B cell (primary cell): ENCODE results near the gene KNOP1. TPM values are rescaled to one million over a fixed set of nuclear protein-coding genes. Genes with fewer than 3 reads are reported as not detected.

ENCODE experiments used
- ATAC-seq: fragments of 200-7000 bp; cut with Tn5 transposase; one replicate; pipeline ENCODE4 v1.10.0; 2021; ENCODE audit warnings: low read depth, mild to moderate bottlenecking, moderate number of reproducible peaks, moderate library complexity
- CTCF ChIA-PET: fragments of 350-600 bp; sonication (Branson Sonifier 250); formaldehyde crosslinking; loops from one replicate; lab custom pipeline; 2021; ENCODE audit warnings: antibody characterized with exemption, inconsistent platforms; lab: Charles Lee
- POLR2A ChIA-PET: fragments of 350-600 bp; sonication (Branson Sonifier 250); formaldehyde crosslinking; loops from one replicate; lab custom pipeline; 2021; ENCODE audit warnings: antibody characterized with exemption; lab: Charles Lee
- DNase-seq: peaks from one replicate; pipeline ENCODE4 v3.0.0; 2013
- H2AFZ ChIP-seq: 2 replicates; pipeline ENCODE4 v1.6.1; 2012; ENCODE audit warnings: mild to moderate bottlenecking, low read depth, low read length; ENCODE audit not compliant: insufficient read depth, poor library complexity, severe bottlenecking
- H3K27ac ChIP-seq, 2 donors: 1 replicate in 1 of 2; 2 replicates in 1 of 2; pipeline ENCODE4 v1.5.1; 2012 to 2013; ENCODE audit warnings: low read length in 2 of 2, mild to moderate bottlenecking in 2 of 2, moderate library complexity in 1 of 2
- H3K27me3 ChIP-seq, 4 experiments: fragments of 200-600 bp in 1 of 4; sonication (generic) in 1 of 4; replicated peaks in 1 of 4; 1 replicate in 2 of 4; 2 replicates in 2 of 4; pipeline versions ENCODE4 v1.6.1 to v1.7.0; 2013 to 2016; ENCODE audit warnings: low read length in 3 of 4, mild to moderate bottlenecking in 2 of 4, mixed read lengths in 1 of 4, moderate library complexity in 1 of 4; ENCODE audit not compliant: insufficient read depth in 4 of 4, control insufficient read depth in 3 of 4; ENCODE audit errors: control extremely low read depth in 1 of 4
- H3K36me3 ChIP-seq, 2 experiments: replicated peaks in 1 of 2; 1 replicate in 1 of 2; 2 replicates in 1 of 2; pipeline versions ENCODE4 v1.6.1 to v1.7.1; 2013; ENCODE audit warnings: low read length in 1 of 2; ENCODE audit not compliant: insufficient read depth in 2 of 2, control insufficient read depth in 1 of 2; ENCODE audit errors: control extremely low read depth in 1 of 2, extremely low read depth in 1 of 2
- H3K4me1 ChIP-seq, 2 donors: fragments of 200-600 bp in 1 of 2; sonication (generic) in 1 of 2; 1 replicate in 1 of 2; 2 replicates in 1 of 2; pipeline versions ENCODE4 v1.5.1 to v1.6.1; 2013 to 2017; ENCODE audit warnings: low read length in 2 of 2; ENCODE audit not compliant: control insufficient read depth in 2 of 2, insufficient read depth in 2 of 2
- H3K4me2 ChIP-seq: replicated peaks from 2 replicates; pipeline ENCODE3; 2012; ENCODE audit warnings: mild to moderate bottlenecking, low read depth, low read length; ENCODE audit not compliant: poor library complexity, severe bottlenecking
- H3K4me3 ChIP-seq, 5 experiments: fragments of 200-600 bp in 1 of 5; sonication (generic) in 1 of 5; 1 replicate in 3 of 5; 2 replicates in 2 of 5; pipeline versions ENCODE4 v1.5.1 to v1.7.0; 2011 to 2016; ENCODE audit warnings: low read length in 4 of 5, mild to moderate bottlenecking in 4 of 5, low read depth in 2 of 5, control low read depth in 1 of 5, moderate library complexity in 1 of 5; ENCODE audit not compliant: insufficient read depth in 1 of 5; ENCODE audit errors: control extremely low read depth in 1 of 5, extremely low read depth in 1 of 5
- H3K79me2 ChIP-seq: fragments of 200-600 bp; sonication (generic); one replicate; pipeline ENCODE4 v1.6.0; 2016; ENCODE audit warnings: low read length; ENCODE audit not compliant: control insufficient read depth, insufficient read depth
- H3K9ac ChIP-seq: fragments of 200-600 bp; sonication (generic); 2 replicates; pipeline ENCODE4 v1.6.1; 2017; ENCODE audit warnings: mild to moderate bottlenecking, low read length, moderate library complexity
- H3K9me3 ChIP-seq, 3 donors: one replicate each; pipeline versions ENCODE4 v1.6.1 to v1.7.1; 2013; ENCODE audit warnings: low read length in 2 of 3; ENCODE audit not compliant: control insufficient read depth in 2 of 3, insufficient read depth in 1 of 3; ENCODE audit errors: control extremely low read depth in 1 of 3
- H4K20me1 ChIP-seq: 2 replicates; pipeline ENCODE4 v1.6.0; 2012; ENCODE audit warnings: mild to moderate bottlenecking, low read length; ENCODE audit not compliant: insufficient read depth, control insufficient read depth, poor library complexity, severe bottlenecking
- H3K27ac Mint-ChIP-seq: one replicate; pipeline ENCODE4 v1.8.0; 2021; ENCODE audit warnings: mixed read lengths
- H3K27me3 Mint-ChIP-seq: one replicate; pipeline ENCODE4 v1.8.0; 2021; ENCODE audit warnings: mixed read lengths
- H3K4me1 Mint-ChIP-seq: one replicate; pipeline ENCODE4 v1.8.0; 2021; ENCODE audit warnings: mixed read lengths
- H3K4me3 Mint-ChIP-seq: one replicate; pipeline ENCODE4 v1.8.0; 2021; ENCODE audit warnings: mixed read lengths
- H3K9me3 Mint-ChIP-seq: one replicate; pipeline ENCODE4 v1.8.0; 2022; ENCODE audit warnings: mixed read lengths; ENCODE audit not compliant: insufficient read depth
- EZH2 ChIP-seq: IDR thresholded peaks from 2 replicates; pipeline ENCODE4 v1.6.1; 2012; ENCODE audit warnings: borderline replicate concordance, low read depth, mild to moderate bottlenecking, moderate library complexity, low read length; ENCODE audit not compliant: insufficient read depth, poor library complexity, severe bottlenecking
- WGBS: methylation state at CpG from one replicate; pipeline ENCODE4 v1.1.5; 2013; ENCODE audit warnings: missing lambda C conversion rate; ENCODE audit not compliant: insufficient coverage; 5-methylcytosine and 5-hydroxymethylcytosine counted together
- intact Hi-C: fragments of 100-400 bp; cut with micrococcal nuclease; formaldehyde crosslinking; loops from one replicate; pipeline ENCODE4 v1.10.0; 2022
- polyA plus RNA-seq: library from polyadenylated mRNA; depleted of rRNA; stranded (reverse); fragments of >200 nt; gene quantifications from 2 replicates; pipeline ENCODE4 v1.2.3, GENCODE V29; 2012
- total RNA-seq, 2 donors: library from RNA; stranded (reverse); fragments of 120-200 nt in 1 of 2; gene quantifications; 1 replicate in 1 of 2; 2 replicates in 1 of 2; pipeline versions ENCODE4 v1.2.3 to v1.2.4, GENCODE V29; 2013 to 2022
- TF ChIP-seq, protein P1 (sequence below): fragments of 200-600 bp; IDR thresholded peaks from one replicate; pipeline ENCODE4 v1.8.0; 2022; ENCODE audit warnings: antibody characterized with exemption, mild to moderate bottlenecking

Gene KNOP1
- total and polyA plus RNA-seq, 2 donors (not counting 1 experiment from before 2014, with no cell fraction given): 1.6 to 16.9 TPM

DNA sequence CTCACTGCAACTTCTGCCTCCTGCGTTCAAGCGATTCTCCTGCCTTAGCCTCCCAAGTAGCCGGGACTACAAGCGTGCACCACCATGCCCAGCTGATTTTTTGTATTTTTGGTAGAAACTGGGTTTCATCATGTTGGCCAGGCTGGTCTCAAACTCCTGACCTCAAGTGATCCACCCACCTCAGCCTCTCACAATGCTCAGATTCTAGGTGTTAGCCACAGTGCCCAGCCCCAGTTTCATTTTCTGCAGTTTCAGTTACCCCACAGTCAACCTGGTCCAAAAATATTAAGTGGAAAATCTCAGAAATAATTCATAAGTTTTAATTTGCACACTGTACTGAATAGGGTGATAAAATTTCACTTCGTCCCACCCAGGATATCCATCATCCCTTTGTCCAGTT is 28.7 kb downstream of the KNOP1 start:
- Histone ChIP-seq H3K36me3 (peaks cover 0 to 48% of the 10 kb centered on the region in 2 experiments), H4K20me1 (no peaks in the 10 kb centered on the region), H3K27ac (no peak overlapping the region), H3K27me3 (no peaks in the 10 kb centered on the region), H3K79me2 (no peaks in the 10 kb centered on the region), H3K4me3 (no peak overlapping the region), H2AFZ (no peak overlapping the region), H3K4me2 (no peak overlapping the region), H3K4me1 (no peaks in the 10 kb centered on the region), H3K9ac (no peak overlapping the region), H3K9me3 (peaks cover 0 to 8% (median 5%) of the 10 kb centered on the region in 3 donors)
- ATAC-seq (no peak), DNase-seq (no peak)
- no peak for TF ChIP-seq EZH2
- TF ChIP-seq, protein P1, sequence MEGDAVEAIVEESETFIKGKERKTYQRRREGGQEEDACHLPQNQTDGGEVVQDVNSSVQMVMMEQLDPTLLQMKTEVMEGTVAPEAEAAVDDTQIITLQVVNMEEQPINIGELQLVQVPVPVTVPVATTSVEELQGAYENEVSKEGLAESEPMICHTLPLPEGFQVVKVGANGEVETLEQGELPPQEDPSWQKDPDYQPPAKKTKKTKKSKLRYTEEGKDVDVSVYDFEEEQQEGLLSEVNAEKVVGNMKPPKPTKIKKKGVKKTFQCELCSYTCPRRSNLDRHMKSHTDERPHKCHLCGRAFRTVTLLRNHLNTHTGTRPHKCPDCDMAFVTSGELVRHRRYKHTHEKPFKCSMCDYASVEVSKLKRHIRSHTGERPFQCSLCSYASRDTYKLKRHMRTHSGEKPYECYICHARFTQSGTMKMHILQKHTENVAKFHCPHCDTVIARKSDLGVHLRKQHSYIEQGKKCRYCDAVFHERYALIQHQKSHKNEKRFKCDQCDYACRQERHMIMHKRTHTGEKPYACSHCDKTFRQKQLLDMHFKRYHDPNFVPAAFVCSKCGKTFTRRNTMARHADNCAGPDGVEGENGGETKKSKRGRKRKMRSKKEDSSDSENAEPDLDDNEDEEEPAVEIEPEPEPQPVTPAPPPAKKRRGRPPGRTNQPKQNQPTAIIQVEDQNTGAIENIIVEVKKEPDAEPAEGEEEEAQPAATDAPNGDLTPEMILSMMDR: no peak
- intact Hi-C loops: no loop called here
- 100% methylated on average over 2 of the region's 5 CpGs for WGBS
- no peak overlapping the region for H3K4me3 Mint-ChIP-seq
- no peaks in the 10 kb centered on the region for H3K27me3 Mint-ChIP-seq
- ChIA-PET POLR2A (no interaction called here), CTCF (no interaction called here)
- H3K4me1 Mint-ChIP-seq: no peaks in the 10 kb centered on the region
- H3K9me3 Mint-ChIP-seq: peaks cover 7% of the 10 kb centered on the region
- no peak overlapping the region for H3K27ac Mint-ChIP-seq

DNA sequence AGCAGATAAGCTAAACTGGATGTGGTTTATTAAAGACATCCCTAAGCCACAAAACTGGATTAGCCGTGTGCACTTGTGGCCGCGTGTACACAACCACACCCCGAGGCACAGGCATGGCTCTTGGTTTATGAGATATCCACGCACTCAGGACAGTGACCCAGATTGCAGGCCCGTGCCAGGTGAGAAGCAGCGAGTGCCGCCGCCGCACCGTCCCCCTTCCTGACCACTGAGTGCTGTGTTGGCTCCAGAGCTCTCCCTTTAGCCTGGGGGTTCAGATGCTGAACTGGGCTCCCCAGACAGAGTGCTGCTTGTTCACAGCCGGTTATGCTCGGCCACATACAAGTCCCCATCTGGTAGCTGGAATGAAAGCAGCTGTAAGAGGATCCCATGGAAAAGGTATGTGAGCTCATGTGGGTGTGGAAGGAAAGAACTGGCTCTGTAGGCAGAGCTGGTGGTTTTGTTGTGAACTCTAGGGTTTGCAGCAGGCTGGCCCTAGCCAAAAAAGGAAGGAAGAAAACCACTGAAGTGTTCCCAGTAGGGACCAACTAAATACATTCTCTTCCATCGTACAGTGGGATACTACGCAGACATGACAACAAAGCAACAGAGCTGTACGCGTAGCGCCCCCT is 29.5 kb downstream of the KNOP1 start:
- no peaks in the 10 kb centered on the region for H3K27me3 Mint-ChIP-seq
- TF ChIP-seq, protein P1: no peak
- no peak for TF ChIP-seq EZH2
- CTCF ChIA-PET: interaction anchor here (1.2 kb wide), 1 partner anchor 10 kb away, joined by 3 read pairs; no protein-coding TSS in a partner anchor
- Histone ChIP-seq H3K4me1 (no peaks in the 10 kb centered on the region), H3K27ac (no peak overlapping the region), H4K20me1 (no peaks in the 10 kb centered on the region), H2AFZ (no peak overlapping the region), H3K9me3 (peaks cover 0 to 13% (median 5%) of the 10 kb centered on the region in 3 donors), H3K79me2 (no peaks in the 10 kb centered on the region), H3K27me3 (no peaks in the 10 kb centered on the region), H3K4me3 (no peak overlapping the region), H3K36me3 (peaks cover 0 to 56% of the 10 kb centered on the region in 2 experiments), H3K9ac (no peak overlapping the region), H3K4me2 (no peak overlapping the region)
- H3K4me1 Mint-ChIP-seq: no peaks in the 10 kb centered on the region
- H3K4me3 Mint-ChIP-seq: no peak overlapping the region
- H3K27ac Mint-ChIP-seq: no peak overlapping the region
- DNase-seq (no peak), ATAC-seq (no peak)
- 100% methylated on average over 13 of the region's 18 CpGs for WGBS
- POLR2A ChIA-PET: no interaction called here
- H3K9me3 Mint-ChIP-seq: peaks cover 7% of the 10 kb centered on the region
- intact Hi-C loops: no loop called here
